GM20431 (cell line): ENCODE data around the gene RPTOR.

ENCODE experiments used
- in situ Hi-C: fragments of 300-500 bp; cut with MseI, MboI; formaldehyde crosslinking; loops from one replicate; pipeline ENCODE4 v1.15.0; 2020; ENCODE audit warnings: low sequenced_read_pairs; ENCODE audit not compliant: unreplicated experiment

RPTOR gene

DNA sequence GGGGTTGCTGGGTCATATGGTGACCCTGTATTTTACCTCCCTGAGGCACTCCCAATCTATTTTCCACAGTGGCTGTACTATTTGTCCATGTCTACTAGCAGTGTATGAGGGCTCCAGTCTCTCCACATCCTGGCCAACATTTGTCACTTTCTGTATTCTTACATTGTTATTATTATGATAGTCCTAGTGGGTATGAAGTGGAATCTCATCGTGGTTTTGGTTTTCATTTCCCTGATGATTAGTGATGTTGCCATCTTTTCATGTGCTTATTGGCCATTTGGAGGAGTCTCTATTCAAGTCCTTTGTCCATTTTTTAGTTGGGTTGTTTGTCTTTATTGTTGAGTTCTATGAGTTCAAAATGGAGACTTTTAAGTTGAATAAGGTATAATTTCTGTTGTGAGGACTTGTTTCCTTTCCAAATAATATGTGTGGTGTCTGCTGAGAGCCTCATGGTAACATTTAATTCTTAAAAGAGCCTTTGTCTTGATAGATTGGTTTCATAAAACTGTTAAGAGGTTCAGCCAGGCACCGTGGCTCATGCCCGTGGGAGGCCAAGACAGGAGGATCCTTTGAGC, 108.2 kb downstream of the RPTOR start:
- in situ Hi-C loops: no loop called here

DNA sequence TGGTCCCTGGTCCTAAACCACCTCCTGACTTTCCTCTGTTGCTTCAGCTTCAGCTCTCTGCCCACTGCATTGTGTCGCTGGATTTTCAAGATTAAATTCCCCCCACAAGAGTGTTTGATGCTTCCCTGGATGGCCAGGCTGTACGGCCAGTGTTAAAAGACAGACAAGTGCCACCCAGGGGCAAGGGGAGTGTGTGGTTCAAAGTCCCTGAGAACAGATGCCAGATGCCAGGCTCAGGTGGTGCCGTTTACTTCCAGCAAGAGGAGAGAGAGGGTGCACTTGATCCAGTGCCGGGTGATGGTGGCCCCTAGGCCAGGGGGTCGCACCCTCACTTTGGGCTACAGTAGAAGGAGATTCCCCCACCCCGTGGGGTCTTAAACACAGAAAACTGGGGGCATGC, 109.2 kb downstream of the RPTOR start:
- in situ Hi-C loops: no loop called here

DNA sequence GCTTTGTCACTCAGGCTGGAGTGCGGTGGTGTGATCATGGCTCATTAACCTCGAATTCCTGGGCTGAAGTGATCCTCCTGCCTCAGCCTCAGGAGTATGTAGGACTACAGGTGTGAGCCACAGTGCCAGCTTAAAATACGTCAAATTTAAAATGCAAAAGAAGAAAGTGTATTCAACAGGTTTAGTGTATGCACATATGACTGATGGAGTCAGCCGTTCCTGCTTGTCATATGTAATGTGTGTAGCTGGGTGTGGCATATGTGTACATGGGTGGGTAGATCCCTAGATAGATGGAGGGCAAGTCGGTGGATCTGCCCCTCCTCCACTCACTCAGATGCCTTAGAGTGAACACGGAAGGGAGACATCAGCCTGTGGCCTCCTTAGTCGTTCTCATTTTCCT, 111.0 kb downstream of the RPTOR start:
- in situ Hi-C loops: no loop called here

DNA sequence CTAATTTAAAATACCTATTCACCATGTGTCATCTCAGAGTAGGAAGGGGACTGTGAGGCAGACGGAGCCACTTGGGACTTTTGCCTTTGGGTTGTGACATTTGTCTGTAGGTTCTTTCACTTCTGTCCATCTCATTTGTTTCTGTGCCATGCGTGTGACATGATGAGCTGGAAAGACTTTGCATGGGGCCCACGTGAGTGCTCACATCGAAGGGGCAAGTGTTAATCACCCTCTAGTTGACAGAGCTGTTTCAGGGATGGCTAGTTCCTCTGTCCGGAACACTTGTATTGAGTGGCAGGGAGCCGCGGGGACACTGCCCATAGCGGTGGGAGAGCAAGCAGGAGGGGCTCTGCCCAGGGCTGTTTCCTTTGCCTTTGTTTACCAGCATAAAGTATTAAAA, 112.0 kb downstream of the RPTOR start:
- in situ Hi-C loops: no loop called here

DNA sequence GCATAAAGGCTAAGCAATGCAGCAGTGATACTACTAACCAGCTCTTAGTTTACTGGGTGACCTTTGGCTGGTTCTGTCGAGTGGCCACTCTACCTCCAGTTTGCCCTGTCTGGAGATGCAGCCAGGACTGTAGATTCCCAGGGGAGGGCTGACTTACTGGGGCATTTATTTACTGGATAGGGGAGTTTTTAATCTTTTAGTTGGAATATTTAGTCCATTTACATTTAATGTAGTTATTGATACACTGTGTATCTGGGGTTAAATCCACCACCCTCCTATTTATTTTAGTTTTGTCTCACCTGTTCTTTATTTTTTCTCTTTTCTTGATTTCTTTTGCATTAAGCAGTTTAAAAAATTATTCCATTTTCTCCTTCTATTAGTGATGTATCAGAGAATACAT, 112.9 kb downstream of the RPTOR start:
- in situ Hi-C loops: no loop called here

DNA sequence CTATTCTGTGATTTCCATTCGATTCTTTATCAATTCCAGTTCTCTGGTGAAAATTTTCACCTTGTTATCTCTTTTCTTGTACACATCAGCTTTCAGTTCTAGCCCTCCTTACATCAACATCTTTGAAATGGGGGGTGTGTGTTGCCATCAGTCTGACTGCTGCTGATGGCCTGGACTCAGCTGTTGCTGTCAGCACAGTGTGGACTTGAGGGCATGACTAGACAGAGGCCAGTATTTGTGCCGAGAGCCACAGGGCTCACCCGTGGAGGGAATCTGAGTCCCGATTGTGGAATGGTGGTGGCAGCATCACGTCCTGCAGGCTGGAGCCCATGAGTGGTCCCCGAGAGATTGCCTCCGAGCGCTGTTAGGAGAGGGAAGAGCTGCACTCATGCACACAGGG, 114.2 kb downstream of the RPTOR start:
- in situ Hi-C loops: no loop called here

DNA sequence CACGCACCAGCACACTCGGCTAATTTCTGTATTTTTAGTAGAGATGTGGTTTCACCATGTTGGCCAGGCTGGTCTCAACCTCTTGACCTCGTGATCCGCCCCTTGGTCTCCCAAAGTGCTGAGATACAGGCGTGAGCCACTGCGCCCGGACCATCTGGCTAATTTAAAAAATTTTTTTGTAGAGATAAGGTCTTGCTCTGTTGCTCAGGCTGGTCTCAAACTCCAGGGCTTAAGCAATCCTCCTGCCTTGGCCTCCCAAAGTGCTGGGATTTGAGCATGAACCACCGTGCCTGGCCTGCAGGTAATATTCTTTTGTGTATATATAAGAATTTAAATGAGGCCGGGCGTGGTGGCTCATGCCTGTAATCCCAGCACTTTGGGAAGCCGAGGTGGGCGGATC, 115.0 kb downstream of the RPTOR start:
- in situ Hi-C loops: no loop called here

DNA sequence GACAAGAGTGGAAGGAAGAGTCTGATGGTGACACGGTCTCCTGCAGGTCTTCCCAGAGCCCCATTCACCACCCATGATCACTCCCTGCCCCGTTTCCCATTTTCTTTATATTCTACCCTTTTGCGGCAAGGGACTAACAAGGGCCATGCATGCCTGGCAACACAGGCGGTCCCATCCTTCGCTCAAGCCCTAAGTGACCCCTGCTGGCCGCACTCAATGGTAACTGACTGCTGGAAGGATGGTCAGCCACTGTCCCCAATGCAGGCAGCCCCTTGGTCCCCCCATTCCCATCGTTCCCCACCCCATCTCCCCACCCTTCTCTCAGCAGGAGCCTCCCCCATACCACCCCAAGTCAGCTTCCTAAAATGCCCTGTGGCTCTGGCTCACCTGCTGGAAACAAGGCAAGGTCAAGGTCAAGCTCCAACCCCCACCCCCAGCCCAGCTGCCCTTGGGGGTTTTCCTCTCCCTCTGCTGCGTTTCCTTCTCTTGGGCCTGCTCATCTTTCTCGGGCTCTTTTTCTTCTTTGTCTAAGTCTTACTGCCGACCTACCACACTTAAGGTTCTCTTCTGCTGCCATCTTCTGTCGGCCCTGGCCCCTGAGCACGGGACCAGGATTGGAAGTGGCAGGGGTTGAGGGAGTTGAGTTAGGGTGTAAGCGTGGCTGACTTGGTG, 116.0 kb downstream of the RPTOR start:
- in situ Hi-C loops: no loop called here

DNA sequence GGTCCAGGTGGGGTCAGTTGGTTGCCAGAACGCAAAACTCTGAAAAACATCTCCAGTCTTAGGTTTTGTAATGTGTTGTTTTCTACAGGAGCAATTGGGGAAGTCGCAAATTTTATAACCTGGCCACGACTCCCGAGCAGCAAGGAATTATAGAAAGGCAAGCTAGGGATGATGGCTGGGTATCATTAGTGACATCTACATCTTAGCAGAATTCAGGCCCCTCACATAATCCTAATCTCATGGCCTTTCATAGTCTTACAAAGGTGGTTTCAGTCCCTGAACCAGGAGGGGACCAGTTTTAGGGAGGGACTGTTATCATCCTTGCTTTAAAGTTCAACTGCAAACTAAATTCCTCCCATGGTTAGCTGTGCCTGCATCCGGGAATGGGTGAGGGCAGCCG, 117.9 kb downstream of the RPTOR start:
- in situ Hi-C loops: no loop called here

DNA sequence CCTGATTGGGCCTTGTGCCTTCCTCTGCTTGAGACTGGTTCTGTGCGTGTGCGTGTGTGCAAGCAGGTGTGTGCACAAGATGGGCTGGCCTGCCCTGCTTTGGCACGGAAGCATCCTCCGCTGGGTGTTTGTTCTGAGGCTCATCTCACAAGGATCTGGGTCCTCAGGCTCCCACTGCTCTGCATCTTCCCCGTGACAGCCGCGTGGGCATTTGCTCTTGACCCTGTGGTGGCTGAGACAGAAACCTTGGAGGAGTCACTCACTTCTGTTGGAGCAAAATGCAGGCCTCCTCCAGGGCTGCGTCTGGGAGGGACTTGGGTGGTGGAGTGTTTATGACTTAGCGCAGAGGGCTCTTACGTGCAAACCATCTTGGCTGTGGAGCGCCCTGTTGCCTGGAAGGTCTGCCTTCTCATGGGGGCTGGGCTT, 119.2 kb downstream of the RPTOR start:
- in situ Hi-C loops: no loop called here

DNA sequence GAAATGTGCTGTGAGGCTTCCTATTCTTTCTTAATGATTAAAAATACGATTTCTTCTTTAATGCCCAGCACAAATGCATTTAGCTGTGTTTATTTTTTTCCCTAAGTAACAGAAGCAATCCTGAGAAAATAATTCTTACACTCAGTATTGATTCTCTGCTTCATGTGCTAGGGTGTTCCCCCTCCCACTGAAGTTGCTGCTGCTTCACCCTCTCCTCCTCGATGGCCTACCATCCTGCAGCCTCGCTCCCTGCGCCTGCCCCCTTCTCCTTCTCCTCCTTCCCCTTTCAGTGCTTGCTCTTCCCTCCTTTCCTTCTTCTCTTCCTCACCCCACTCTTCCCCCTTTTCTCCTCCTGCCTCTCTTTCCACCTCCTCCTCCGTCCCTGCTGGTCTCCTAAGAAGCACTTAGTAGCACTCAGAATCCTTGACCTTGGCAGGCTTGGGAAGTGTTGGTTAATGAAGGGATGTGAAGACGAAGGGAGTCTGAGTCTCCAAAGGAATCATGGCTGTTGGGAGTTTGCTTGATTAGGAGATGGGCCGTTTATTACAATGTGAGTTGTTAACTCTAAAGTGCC, 119.7 kb downstream of the RPTOR start:
- in situ Hi-C loops: no loop called here

DNA sequence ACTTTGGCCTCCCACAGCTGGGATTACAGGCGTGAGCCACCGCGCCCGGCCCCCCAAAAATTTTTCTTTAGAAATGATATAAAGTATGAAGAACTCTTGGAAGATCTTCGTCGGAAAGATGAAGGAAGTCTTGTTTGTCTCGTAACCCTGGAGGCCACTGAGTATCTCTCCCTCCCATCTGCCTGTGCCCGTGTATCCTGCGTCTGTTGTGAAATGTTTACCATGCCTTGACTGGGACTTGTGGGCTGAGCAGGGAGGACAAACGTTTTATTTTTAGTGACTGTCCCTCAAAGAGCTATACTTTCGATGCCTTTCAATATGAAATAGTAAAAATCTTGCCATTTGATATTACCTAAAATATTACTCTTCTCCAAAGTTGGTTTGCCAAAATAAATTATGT, 121.2 kb downstream of the RPTOR start:
- in situ Hi-C loops: no loop called here

DNA sequence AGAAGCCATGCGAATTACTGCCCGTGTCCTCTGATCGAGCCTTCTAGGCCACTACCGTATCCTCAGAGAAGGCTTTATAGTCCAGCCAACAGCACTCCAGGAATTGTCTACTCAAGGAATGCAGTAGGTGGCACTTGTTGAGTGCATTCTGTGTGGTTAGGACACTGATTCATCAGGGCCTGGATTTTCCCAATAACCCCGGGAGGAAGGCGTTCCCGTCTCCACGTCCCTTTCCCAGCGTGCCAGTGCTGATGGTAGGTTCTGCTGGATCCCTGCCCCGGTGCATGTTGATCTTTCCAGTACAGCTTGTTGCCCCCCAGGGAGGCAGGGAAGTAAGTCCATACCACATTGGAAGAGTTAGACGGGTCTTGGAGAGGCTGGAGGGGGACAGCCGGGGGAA, 122.2 kb downstream of the RPTOR start:
- in situ Hi-C loops: no loop called here

DNA sequence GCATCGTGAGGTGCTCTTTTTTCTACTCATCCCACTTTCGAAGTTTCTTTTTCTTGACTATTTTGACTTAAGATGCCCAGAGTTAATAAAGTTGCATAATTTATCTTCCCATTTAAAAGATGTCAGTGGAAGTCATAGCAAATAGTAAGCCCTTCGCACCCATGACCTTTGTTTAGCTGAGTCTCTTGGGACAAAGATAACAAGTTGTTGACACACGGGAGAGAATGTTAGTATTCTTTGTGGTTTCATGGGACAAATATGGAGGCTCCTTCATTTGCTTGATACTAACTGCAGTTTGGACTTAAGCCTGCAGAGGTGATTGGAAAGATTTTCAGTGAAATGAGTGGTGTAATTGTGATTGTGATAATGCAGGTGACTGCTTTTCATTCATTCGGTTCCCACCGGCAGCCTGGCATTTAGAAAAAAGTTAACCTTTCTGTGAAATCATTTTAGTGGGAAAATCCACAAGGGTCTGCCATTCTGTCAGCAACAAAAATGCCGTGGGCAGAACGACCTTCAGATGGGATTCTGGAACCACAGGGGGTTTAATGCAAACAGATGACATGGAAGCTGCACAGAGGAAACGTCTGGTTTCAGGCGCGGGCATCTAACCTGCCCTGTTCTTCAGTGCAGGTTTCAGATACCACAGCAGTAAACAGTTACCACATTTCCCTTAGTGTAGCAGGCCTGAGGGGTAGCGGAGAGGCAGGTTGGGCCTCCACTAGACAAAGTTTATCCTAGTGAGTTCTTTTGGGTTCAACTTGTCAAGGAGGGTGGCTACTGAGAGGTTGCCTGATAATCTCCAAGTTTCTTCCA, 123.0 kb downstream of the RPTOR start:
- in situ Hi-C loops: no loop called here

DNA sequence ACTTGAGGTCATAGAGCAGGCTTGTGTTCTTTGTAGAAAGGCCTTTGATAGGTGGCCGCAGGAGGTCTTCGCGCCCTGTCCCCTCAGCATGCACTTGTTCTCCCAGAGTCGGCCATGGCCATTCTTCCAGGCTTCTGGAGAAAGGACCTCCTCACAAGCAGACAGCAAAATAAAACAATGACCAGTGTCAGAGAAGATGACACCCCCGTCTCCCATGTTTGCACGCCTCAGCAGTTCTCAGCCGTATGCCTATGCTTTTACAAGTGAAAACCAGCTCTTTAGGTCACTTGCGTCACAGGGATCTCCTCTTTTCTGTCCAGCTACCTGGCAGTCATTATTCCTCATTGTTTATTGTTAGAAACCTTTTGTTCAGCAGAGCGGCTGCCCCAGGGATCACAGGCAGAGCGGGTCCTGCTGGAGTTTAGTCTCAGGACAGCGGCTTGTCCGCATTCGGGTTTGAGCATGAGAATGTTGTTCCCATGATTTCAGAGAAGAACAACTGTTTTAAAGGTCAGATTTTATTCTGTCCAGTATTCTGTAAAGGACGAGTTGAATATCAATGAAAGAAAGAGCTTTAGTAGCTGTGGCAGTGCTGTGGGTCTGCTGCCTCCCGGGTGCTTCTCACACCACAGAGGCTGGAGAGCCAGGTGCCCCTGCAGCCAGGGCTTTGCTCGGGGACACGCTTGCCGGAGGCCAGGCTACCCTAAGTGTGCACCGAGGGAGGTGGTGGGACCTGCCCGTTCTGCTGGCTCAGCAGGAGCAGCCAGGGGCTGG, 123.9 kb downstream of the RPTOR start:
- in situ Hi-C loops: no loop called here

DNA sequence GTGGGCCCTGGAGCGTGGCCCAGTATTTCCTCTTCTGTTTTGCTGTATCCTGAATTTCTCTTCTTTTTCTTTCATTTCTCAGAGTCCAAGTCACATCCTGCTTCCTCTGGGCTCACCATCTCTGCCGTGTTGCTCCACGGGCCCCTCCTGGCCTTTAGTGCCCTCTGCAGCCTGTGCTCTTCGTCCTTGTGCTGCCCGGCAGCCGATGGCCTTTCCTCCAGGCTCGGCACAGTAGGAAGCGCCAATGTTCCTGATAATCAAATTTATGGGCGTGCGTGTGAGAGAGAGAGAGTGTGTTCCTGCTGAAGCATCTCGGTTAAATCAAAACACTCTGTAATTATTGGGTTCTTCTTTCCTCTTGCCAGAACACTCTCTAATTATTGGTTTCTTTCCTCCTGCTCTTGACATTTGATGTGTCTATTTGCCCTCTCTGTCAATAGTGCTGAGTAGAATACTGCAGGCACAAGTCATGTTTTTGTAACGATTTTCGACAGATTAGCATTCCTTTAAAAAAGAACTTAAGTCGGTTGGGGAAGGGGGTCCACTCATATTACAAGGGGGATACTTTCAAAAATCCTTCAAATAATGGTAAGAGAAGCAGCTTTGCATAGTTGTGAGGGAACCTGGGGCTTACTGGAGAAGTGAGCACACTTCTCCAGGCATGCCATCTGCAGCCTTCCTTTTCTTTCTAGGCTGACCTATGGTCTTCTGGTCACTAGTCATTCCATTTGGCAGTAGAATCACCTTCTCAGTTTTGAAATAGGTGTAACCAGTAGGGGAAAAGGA, 126.6 kb downstream of the RPTOR start:
- in situ Hi-C loops: no loop called here

DNA sequence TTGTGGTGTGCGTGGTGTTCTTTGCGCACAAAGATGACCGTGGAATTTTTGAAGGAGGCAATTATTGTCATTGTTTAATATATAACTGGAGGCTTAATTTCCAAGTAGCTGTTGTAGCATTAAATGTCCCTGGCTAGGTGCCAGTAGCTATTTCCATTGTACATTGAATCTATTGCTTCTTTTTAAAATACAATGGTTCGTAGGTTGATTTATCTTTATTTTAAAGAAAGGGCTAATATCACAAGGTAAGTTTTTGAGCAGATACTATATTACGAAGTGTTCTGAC, 127.1 kb downstream of the RPTOR start:
- in situ Hi-C loops: no loop called here

DNA sequence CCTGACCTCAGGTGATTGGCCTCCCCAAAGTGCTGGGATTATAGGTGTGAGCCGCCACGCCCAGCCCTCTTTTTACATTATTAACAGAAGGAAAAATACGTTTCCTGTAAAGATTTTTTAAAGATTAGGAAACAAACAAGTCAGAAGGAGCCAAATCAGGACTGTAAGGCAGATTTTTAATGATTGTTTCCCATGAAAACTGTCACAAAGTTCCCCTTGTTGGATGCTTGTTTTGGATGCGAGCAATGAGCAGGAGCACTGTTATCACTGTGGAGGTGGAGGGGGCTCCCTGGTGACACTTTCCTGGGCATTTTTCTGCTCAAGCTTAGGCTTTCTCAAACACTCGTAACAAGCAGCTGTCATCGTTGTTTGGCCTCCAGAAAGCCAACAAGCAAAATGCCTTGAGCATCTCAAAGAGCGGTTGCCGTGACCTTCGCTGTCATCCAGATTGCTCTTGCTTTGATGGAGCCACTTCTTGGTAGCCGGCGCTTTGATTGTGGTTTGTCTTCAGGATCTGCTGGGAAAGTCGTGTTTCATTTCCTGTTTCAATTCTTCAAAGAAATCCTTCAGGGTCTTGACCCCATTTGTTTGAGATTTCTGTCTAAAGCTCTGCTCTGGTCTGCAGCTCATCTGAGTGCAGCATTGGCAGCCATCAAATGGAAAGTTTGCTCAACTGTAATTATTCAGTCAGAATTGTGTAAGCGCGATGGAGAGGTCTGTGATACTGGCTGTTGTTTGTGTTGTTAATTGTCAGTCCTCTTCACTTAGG, 128.7 kb downstream of the RPTOR start:
- in situ Hi-C loops: no loop called here

DNA sequence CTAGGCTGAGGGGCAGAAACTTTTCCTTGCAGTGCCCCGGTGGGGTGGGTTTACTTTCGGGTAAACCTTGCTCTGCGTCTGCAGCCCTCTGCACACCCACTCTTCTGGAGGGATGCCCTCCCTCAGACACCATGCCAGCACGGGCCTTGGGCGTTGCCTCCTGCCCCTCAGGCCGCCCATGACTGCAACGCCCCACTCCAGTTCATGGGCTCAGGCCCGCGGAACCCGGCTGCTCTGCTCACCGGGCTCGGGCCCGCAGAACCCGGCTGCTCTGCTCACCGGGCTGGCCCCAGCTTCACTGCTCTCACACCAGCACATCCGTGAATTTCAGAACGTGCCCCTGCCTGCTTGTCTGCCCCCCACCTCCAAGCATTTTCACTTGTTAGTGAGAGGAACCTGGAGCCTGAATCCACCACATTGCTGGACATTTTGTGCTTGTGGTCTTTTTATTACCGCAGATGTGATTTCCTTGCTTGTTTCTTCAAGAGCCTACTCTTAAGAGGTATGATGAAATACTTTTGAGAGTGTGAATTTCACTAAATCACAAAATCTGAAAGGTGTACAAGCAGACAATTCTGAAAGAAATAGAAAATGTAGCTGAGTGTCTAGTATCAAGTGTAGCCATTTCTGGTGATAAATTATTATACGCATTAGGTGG, 130.9 kb downstream of the RPTOR start:
- in situ Hi-C loops: no loop called here
